Stimulated activated CD4-positive, alpha-beta T cell treated with anti-CD3 and anti-CD28 coated beads, Interleukin-15, amount 100 ng/mL, for 24 hours (primary cell): ENCODE results near the gene SUPT16H.
"Not testable (repeated sequence)": the region's sequence is repeated elsewhere in the genome, so short reads cannot be mapped to it uniquely, and the experiment has no call there.

Experiments
- DNase-seq: peaks from one replicate; pipeline ENCODE4 v3.0.0-alpha.2; 2020

The SUPT16H gene

GRCh38 chr14:21356511-21356910, 27.3 kb downstream of the SUPT16H start:
- no peak for DNase-seq

GRCh38 chr14:21352587-21352986, 31.2 kb downstream of the SUPT16H start:
- DNase-seq: no peak

DNA sequence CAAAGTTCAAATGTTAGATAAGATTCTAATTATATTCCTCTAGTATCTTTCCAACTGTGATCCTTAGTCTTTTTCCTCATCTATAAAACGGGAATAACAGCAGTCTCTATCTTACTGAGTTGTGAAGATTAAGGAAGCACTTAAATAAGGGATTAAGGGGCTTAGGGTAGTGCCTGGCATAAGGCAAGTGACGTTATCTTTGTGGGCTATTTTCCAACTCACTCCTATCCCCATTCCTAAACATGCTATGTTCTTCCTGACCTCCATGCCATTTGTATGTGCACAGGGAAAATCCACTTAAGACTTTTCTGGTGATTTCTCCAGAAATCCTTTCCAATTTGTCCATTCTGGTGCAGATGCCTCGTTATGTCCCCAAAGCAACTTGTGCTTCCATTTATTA, 33.3 kb downstream of the SUPT16H start:
- DNase-seq: no peak

DNA sequence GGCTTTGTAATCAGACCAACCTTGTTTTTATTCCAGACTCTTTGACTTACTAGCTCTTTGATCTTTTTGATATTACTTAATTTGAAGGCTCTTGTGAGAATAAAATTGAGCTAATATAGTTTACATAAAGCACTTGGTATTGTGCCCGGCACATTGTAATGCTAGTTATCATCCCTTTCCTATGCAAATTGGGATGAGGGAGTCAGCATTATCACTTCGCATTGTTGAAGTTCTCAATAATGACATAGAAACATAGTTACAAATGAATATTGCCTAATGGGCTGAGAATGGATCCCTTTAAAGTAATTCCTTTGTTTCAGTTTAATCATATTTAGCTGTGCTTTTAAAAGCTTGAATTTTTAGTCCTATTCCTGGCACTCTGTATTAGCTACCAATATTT, 36.6 kb downstream of the SUPT16H start:
- DNase-seq: no peak

DNA sequence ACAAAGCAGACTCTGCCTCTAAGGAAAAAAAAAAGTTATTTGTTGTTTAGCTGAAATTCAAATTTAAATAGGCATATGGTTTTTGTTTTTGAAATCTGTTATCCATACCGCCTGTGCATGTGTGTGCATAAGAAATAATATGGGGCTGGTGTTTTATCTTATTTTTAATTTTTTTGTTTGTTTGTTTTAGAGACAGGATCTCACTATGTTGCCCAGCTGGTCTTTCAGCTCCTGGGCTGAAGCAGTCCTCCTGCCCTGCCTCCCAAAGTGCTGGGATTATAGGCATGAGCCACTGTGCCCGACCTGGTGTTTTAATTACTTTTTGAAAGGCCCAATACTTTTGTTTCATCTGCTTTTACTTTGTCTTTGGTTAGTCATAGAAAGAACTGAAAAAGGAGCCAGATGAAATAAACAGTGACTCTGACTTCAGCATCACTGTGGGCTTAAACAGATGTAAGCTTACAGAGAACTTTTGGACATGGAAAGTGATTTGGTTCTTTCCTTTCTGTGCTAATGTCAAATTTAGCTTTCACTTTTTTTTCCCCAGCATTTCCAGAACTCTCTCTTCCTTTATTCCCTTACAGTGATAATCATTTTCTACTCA, 37.2 kb downstream of the SUPT16H start:
- DNase-seq: no peak

GRCh38 chr14:21343035-21343794, 40.6 kb downstream of the SUPT16H start:
- no peak for DNase-seq

DNA sequence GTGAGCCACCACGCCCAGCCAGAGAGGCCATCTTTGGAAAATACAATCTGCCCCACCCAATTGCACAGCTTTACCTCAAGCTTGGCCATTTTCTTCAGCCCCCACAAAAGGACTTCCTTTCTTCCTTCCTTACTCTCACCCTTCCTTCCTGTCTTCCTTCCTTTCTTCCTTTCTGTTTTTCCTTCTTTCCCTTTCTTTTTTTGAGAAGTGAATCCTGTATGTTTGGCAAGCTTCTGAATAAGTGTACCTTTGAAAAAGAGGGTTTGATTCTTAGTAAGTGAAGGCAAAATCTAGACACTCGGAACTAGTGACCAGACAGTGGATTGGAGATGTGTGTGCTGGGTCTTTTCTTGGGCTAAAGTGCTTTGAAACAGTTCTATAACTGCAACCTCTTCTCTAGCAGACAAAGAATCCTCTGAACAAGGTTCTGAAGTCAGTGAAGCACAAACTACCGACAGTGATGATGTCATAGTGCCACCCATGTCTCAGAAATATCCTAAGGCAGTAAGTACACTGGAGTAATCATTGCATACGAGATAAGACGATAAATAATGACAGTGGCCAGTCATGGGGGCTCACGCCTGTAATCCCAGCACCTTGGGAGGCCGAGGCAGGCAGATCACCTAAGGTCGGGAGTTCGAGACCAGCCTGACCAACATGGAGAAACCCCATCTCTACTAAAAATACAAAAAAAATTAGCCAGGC, 49.5 kb downstream of the SUPT16H start:
- DNase-seq: no peak

GRCh38 chr14:21332950-21333349, 50.9 kb downstream of the SUPT16H start:
- no peak for DNase-seq

- no peak for DNase-seq
Measured at GRCh38 chr14:21326972-21327371, 56.8 kb downstream of the SUPT16H start.

GRCh38 chr14:21322716-21323115, 61.1 kb downstream of the SUPT16H start:
- DNase-seq: no peak

- no peak for DNase-seq
Measured at GRCh38 chr14:21320913-21321312, 62.9 kb downstream of the SUPT16H start.

GRCh38 chr14:21317398-21317797, 66.4 kb downstream of the SUPT16H start:
- no peak for DNase-seq

GRCh38 chr14:21313512-21313911, 70.3 kb downstream of the SUPT16H start:
- DNase-seq: no peak

DNA sequence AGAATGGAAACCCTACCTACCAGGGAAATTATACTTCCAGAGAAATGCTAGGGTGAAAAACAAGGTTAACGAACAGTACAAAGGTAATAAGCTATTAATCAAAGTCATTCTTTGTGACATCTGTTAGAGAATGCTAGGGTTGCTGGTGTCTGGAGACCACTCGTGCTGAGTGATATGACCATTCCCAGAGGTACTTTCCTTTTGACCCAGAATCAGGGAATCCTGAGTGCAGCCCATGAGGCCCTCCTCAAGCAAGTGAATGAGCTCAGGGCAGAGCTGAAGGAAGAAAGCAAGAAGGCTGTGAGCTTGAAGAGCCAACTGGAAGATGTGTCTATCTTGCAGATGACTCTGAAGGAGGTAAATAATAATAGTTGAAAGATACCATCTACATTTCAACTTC, 72.2 kb downstream of the SUPT16H start:
- no peak for DNase-seq

GRCh38 chr14:21309956-21310355, 73.9 kb downstream of the SUPT16H start:
- DNase-seq: no peak

- peak; percentile 4 for DNase-seq
Measured at GRCh38 chr14:21309238-21309636, 74.6 kb downstream of the SUPT16H start.

DNA sequence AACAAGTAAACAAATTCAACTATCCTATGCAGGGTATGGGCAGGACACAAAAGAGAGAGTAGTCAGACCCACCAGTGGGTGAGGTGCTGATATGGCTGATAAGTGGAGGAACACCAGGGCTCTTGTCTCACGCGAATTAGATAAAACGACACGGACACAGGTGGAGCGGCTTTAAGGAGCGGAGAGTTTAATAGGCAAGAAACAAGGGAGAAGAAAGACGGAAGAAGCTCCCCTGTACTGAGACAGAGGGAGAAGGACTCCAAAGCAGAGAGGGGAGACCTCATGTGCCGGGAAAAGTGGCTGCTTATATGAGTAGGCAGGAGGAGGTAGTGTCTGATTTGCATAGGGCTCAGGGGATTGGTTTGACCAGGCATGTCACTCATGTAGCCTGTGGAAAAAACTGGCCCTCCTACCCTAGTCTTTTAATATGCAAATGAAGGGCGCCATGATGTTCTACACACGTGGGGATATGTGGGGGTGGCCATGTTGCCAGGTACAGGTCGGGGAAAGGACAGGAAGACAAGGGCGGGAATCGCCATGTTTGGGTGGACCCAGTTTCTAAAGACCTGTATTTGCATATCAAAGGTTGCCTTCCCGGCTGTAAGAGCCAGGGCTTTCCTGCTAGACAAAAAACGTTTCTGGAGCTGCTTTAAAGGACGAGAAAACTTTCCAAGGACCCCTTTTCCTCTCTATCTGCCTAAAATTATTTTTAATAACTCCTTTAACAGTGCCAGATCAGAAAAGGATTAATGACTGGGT, 75.2 kb downstream of the SUPT16H start:
- peak; percentile 88 for DNase-seq

DNA sequence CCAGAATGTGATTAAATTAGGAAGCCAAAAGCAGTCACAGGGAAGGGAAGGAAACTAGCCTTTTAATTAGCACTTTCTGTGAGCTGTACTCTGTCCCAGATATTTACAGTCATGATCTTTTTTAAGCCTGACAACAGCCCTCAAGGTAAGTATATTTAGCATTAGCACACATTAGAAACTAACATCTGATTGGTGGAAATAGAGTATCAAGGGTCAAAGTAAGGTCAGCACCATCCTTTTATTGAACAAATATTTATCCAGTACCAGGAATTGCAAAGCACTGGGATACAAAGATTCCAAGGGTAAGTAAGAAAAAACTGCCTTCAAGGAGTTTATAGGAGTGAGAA, 75.7 kb downstream of the SUPT16H start:
- no peak for DNase-seq

GRCh38 chr14:21307637-21308036, 76.2 kb downstream of the SUPT16H start:
- no peak for DNase-seq

DNA sequence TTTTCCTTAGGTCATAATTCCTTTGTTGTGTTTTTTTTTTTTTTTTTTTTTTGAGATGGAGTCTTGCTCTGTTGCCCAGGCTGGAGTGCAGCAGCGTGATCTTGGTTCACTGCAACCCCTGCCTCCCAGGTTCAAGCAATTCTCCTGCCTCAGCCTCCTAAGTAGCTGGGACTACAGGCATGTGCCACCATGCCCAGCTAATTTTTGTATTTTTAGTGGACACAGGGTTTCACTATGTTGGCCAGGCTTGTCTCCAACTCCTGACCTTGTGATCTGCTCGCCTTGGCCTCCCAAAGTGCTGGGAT, 81.0 kb downstream of the SUPT16H start:
- DNase-seq: not testable (repeated sequence)

- DNase-seq: no peak
Measured at GRCh38 chr14:21302013-21302835, 81.6 kb downstream of the SUPT16H start.
